Measurements from ENCODE around the gene EXD2.
A peak's percentile ranks its signal among the peaks of the same experiment; 100 is the strongest.

EXD2 gene

DNA sequence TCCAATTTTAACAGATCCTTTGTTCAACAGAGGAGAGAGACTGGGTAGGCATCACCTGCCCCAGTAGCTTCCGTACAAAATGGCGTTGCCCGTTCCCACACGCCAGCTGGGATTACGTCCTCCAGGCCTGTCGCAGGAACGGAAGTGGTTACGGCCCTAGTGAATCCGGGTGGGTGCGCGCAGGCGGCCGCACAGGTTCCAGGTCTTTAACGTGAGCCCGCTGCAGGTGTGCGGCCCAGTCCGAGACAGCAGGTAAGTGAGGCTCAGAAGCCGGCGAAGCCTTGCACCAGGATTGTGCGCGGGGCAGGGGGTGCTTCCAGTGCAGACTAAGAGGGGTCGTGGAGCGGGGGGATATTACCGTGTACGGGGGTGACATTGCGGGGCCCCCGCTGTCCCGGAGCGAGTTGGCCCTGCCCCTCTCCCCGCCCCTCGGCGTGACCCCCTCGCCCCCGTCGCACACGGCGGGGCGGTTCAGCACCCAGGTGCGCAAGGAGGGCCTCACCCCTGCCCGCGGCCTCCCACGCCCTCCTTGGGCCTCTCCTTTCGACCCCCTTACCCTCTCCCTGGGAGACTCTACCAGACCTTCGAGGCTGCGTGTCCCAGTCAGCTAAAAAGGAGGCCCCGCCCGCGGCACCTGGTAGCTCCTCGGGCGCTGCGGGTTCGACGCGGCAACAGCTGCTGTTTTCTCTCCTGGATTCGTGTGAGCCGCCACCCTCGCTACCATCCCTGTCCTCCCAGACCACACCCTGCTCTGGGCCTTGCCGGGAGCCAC, at the start of gene EXD2:
EXD2 (plus strand) TSS at position 159 of the 772 bp plus-strand sequence. CDS start 17,973 bp downstream, outside the sequence.
- ATAC-seq (ENCODE audit: low read depth) (peak; percentile 98), DNase-seq (ENCODE audit: low spot score) (peak; percentile 96)
- H3K4me3 ChIP-seq (ENCODE audit: severe bottlenecking), result peak within 1 kb of the TSS; percentile 56

GRCh38 chr14:69141550-69141949, 49.7 kb upstream of the EXD2 start:
- TF ChIP-seq, protein P1, sequence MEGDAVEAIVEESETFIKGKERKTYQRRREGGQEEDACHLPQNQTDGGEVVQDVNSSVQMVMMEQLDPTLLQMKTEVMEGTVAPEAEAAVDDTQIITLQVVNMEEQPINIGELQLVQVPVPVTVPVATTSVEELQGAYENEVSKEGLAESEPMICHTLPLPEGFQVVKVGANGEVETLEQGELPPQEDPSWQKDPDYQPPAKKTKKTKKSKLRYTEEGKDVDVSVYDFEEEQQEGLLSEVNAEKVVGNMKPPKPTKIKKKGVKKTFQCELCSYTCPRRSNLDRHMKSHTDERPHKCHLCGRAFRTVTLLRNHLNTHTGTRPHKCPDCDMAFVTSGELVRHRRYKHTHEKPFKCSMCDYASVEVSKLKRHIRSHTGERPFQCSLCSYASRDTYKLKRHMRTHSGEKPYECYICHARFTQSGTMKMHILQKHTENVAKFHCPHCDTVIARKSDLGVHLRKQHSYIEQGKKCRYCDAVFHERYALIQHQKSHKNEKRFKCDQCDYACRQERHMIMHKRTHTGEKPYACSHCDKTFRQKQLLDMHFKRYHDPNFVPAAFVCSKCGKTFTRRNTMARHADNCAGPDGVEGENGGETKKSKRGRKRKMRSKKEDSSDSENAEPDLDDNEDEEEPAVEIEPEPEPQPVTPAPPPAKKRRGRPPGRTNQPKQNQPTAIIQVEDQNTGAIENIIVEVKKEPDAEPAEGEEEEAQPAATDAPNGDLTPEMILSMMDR (IDR thresholded peaks at IDR 0.05; ENCODE audit: poor library complexity, severe bottlenecking), result no peak

More for the DNA sequence above, at the start of gene EXD2:
- TF ChIP-seq, protein P1 (IDR thresholded peaks at IDR 0.05; ENCODE audit: poor library complexity, severe bottlenecking), result no peak
- Histone ChIP-seq H3K27me3 (ENCODE audit: insufficient read depth, poor library complexity, severe bottlenecking) (no peaks in the 10 kb centered on the region), H3K27ac (ENCODE audit: poor library complexity, severe bottlenecking) (peak within 1 kb of the TSS; percentile 61), H3K4me1 (ENCODE audit: insufficient read depth, poor library complexity, severe bottlenecking) (peaks cover 16% of the 10 kb centered on the region), H3K36me3 (ENCODE audit: low read depth) (peaks cover 10% of the 10 kb centered on the region; the same call in 1 of the 2 replicates), H3K9me3 (ENCODE audit: severe bottlenecking) (no peaks in the 10 kb centered on the region)

DNA sequence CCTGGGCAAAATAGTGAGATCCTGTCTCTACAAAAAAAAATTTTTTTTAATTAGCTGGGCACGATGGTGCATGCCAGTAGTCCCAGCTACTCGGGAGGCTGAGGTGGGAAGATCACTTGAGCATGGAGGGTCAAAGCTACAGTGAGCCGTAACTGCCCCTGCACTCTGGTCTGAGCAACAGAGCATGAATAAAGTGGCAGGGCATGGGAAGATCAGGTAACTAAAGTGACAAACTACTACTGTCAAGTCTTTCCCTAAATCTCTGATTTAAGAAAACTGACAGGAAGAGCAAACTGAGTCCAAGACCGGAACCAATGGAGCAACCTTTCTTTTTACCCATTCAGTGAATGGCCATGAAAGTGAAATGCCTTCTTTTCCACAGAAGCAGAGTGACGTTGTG, 49.2 kb upstream of the EXD2 start:
- H3K9me3 ChIP-seq (ENCODE audit: severe bottlenecking), result no peaks in the 10 kb centered on the region
- H3K4me3 ChIP-seq (ENCODE audit: severe bottlenecking), result no peak overlapping the region
- H3K4me1 ChIP-seq (ENCODE audit: insufficient read depth, poor library complexity, severe bottlenecking), result peaks cover 10% of the 10 kb centered on the region
- no peaks in the 10 kb centered on the region for H3K27me3 ChIP-seq (ENCODE audit: insufficient read depth, poor library complexity, severe bottlenecking)
- TF ChIP-seq, protein P1 (IDR thresholded peaks at IDR 0.05; ENCODE audit: poor library complexity, severe bottlenecking), result no peak
- H3K27ac ChIP-seq (ENCODE audit: poor library complexity, severe bottlenecking), result no peak overlapping the region
- DNase-seq (ENCODE audit: low spot score), result no peak
- peaks cover 30% of the 10 kb centered on the region; the same call in 1 of the 2 replicates for H3K36me3 ChIP-seq (ENCODE audit: low read depth)
- ATAC-seq (ENCODE audit: low read depth), result no peak

More at GRCh38 chr14:69141550-69141949, 49.7 kb upstream of the EXD2 start:
- H3K4me3 ChIP-seq (ENCODE audit: severe bottlenecking), result no peak overlapping the region
- H3K4me1 ChIP-seq (ENCODE audit: insufficient read depth, poor library complexity, severe bottlenecking), result peaks cover 10% of the 10 kb centered on the region
- no peak overlapping the region for H3K27ac ChIP-seq (ENCODE audit: poor library complexity, severe bottlenecking)
- H3K36me3 ChIP-seq (ENCODE audit: low read depth), result peaks cover 27% of the 10 kb centered on the region; the same call in 1 of the 2 replicates
- no peaks in the 10 kb centered on the region for H3K27me3 ChIP-seq (ENCODE audit: insufficient read depth, poor library complexity, severe bottlenecking)
- ATAC-seq (ENCODE audit: low read depth) (no peak), DNase-seq (ENCODE audit: low spot score) (no peak)
- H3K9me3 ChIP-seq (ENCODE audit: severe bottlenecking), result no peaks in the 10 kb centered on the region

DNA sequence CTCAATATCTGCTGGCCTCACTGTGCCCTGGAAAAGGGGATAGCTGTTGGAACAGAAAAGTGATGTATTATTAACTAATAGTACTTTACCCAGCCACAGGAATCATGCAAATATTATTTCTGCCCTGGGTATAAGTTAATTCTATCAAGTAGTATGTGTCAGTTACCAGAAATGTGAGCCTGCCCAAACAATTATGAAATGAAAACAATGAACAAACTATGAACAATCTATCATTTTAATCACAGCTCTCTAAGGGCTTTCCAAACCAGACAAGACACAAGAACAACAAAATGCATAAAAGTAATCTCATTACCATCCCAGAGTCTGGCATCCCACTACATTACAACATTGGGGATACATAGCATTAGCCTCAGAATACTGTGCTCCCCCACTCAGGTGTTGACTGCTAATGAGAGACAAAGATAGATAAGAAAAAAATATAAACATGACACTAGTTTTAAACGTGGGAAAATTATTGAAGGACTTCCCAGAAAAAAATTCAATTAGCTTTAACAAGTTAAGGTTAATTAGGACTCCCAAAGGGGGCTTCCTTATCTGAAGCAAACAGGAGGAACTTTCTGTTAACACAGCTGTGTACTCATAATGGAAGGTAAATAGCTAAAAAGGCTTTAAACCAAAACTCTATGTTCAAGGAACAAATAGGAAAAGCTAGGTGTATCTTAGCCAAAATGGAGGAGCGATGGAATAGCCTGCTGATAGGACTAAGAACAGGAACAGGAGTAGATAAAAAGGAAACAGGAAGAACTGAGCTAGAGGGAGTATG, 41.6 kb upstream of the EXD2 start:
- Histone ChIP-seq H3K36me3 (ENCODE audit: low read depth) (peaks cover 38% of the 10 kb centered on the region), H3K4me3 (ENCODE audit: severe bottlenecking) (no peak overlapping the region), H3K9me3 (ENCODE audit: severe bottlenecking) (no peaks in the 10 kb centered on the region), H3K4me1 (ENCODE audit: insufficient read depth, poor library complexity, severe bottlenecking) (peaks cover 14% of the 10 kb centered on the region), H3K27me3 (ENCODE audit: insufficient read depth, poor library complexity, severe bottlenecking) (no peaks in the 10 kb centered on the region), H3K27ac (ENCODE audit: poor library complexity, severe bottlenecking) (peak overlapping the region; percentile 68)
- DNase-seq (ENCODE audit: low spot score) (no peak), ATAC-seq (ENCODE audit: low read depth) (no peak)
- TF ChIP-seq, protein P1 (IDR thresholded peaks at IDR 0.05; ENCODE audit: poor library complexity, severe bottlenecking), result no peak
